HG02943 (cell line): ENCODE data around the gene CALHM6.

Source experiments
- ATAC-seq: cut with Tn5 transposase; IDR thresholded peaks from one replicate; pipeline ENCODE4 v1.9.1; 2021; ENCODE audit warnings: mild to moderate bottlenecking, low read depth, moderate library complexity; ENCODE audit not compliant: unreplicated experiment

CALHM6 gene

GRCh38 chr6:116444575-116444974, 16.6 kb upstream of the CALHM6 start:
- no peak for ATAC-seq

- no peak for ATAC-seq
Measured at GRCh38 chr6:116445102-116445501, 16.1 kb upstream of the CALHM6 start.

GRCh38 chr6:116446399-116446798, 14.8 kb upstream of the CALHM6 start:
- no peak for ATAC-seq

GRCh38 chr6:116447052-116447451, 14.1 kb upstream of the CALHM6 start:
- no peak for ATAC-seq

- ATAC-seq = no peak
Measured at GRCh38 chr6:116447496-116448011, 13.6 kb upstream of the CALHM6 start.

GRCh38 chr6:116449565-116449964, 11.6 kb upstream of the CALHM6 start:
- no peak for ATAC-seq

GRCh38 chr6:116450185-116450710, 10.9 kb upstream of the CALHM6 start:
- ATAC-seq = no peak

- ATAC-seq = peak; percentile 88
Measured at GRCh38 chr6:116450769-116451740, 10.1 kb upstream of the CALHM6 start.

GRCh38 chr6:116451916-116452315, 9.3 kb upstream of the CALHM6 start:
- ATAC-seq = no peak

GRCh38 chr6:116452531-116452930, 8.6 kb upstream of the CALHM6 start:
- ATAC-seq = no peak

GRCh38 chr6:116456106-116456505, 5.1 kb upstream of the CALHM6 start:
- ATAC-seq = no peak

- ATAC-seq = no peak
Measured at GRCh38 chr6:116456927-116457326, 4.2 kb upstream of the CALHM6 start.

GRCh38 chr6:116458264-116458663, 2.9 kb upstream of the CALHM6 start:
- ATAC-seq = no peak

- no peak for ATAC-seq
Measured at GRCh38 chr6:116459927-116460326, 1.2 kb upstream of the CALHM6 start.

GRCh38 chr6:116461932-116462885, 1.0 kb downstream of the CALHM6 start:
- peak; percentile 85 for ATAC-seq

GRCh38 chr6:116463301-116463700, 2.1 kb downstream of the CALHM6 start:
- ATAC-seq = no peak

GRCh38 chr6:116465246-116465645, 4.1 kb downstream of the CALHM6 start:
- no peak for ATAC-seq

GRCh38 chr6:116467096-116467495, 5.9 kb downstream of the CALHM6 start:
- no peak for ATAC-seq

- ATAC-seq = no peak
Measured at GRCh38 chr6:116467514-116467913, 6.3 kb downstream of the CALHM6 start.

GRCh38 chr6:116468293-116468692, 7.1 kb downstream of the CALHM6 start:
- ATAC-seq = no peak

- no peak for ATAC-seq
Measured at GRCh38 chr6:116471531-116471930, 10.4 kb downstream of the CALHM6 start.
